ENCODE measurements around the gene NEBL.

Gene NEBL

GRCh38 chr10:20898866-20899535 lies 1.9 kb upstream of the NEBL start:
- no peak for DNase-seq

- DNase-seq = no peak
Observed at GRCh38 chr10:20893297-20893696, 3.8 kb downstream of the NEBL start.

GRCh38 chr10:20892796-20893195 lies 4.3 kb downstream of the NEBL start:
- no peak for DNase-seq

DNA sequence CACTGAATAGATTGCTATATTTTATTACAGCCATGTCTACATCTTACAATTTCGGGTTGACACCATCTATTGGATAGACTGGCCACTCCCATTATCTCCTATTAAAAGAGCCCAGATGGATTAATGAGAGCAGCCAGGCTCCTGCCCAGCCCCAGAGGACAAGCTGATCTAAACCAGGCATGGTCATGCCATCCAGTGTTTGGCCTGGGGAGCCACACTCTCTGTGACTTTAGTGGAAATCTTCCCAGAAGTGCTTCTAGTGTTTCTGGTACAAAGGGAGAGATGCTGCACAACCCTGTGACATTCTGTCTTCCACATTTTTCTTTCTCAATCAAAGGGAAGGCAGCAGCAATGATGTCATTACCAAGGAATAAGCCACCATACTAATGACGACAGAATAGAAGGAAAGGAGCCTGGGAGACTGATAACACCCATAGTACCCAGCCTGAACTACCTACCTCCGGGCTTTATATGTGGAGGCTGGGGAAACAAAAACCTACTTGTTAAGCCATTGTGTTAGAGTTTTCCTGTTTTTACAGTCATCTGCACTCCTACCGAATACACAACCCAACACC lies 5.0 kb downstream of the NEBL start:
- no peak for DNase-seq

GRCh38 chr10:20891338-20891714 lies 5.8 kb downstream of the NEBL start:
- no peak for DNase-seq

DNA sequence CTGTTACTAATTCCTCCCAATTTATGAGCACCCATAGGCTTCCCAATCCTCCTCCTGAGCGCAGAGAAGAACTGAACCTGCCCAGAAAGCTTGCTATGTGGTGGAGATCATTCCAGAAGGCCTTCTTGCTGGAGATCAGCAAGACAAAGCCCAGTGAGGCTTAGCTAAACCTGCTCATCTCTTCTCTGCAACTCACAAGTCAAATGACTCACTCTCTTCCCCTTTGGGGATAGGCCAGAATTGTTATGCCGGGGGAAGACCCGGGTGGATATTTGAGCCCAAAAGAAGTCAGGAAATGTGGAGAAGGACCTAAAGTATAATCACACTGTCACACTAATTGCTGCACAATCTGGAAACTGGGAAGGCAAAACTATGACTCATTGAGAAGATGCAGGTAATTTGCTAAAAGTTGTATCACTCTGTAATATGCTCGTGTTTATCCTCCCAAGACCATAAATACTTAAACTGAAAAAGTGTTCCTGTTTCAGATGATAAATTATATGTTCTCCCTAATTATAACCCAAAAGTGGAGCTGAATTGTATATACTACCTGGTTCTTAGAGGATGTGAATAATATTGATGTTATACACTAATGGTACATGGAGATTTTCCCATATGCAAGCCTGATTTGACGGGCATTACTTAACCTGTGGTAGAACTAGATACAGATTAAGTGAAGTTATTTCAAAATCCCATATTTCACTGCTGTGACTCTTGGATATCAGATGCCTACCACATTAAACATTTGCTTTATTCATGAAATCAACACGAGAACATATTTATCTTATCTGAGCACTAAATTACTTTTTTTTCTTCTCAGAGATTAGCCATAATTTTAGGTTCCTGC lies 6.4 kb downstream of the NEBL start:
- no peak for DNase-seq

- no peak for DNase-seq
Observed at GRCh38 chr10:20890009-20890408, 7.1 kb downstream of the NEBL start.

DNA sequence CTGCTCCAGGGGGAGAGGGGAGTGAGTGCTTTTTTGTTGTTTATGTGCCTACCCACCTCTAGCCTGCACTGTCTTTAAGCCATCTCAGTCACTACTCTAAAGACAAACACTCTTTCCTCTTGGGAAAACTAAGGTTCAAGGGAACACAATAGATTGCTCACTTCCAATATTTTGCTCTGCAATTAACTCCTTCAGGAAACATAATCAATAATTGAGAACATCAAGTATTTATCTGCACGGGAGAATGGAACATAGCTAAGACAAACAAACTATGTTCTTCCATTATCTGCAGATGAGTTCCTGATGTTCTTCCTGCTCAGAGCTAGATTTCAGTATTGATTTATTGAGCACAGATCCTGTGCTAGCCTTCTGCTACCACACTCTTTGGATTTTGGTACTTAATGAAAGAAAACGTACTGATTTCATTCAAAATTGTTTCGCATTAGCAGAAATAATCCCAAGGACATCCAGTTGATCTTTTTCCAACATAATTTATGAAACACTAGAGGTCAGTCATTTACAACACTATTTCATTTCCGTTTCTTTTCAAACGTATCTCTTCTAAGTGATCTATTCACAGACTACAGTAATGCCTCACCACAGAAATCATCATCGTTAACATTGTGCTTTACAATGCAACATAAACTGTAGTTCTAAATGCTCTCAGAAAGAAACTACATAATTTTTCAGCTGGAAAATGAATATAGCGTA lies 8.3 kb downstream of the NEBL start:
- no peak for DNase-seq

- no peak for DNase-seq
Observed at GRCh38 chr10:20887706-20888555, 9.2 kb downstream of the NEBL start.

- DNase-seq = no peak
Observed at GRCh38 chr10:20885678-20886077, 11.4 kb downstream of the NEBL start.

GRCh38 chr10:20883552-20883951 lies 13.6 kb downstream of the NEBL start:
- DNase-seq = no peak

GRCh38 chr10:20882091-20882490 lies 15.0 kb downstream of the NEBL start:
- DNase-seq = no peak

GRCh38 chr10:20879136-20879535 lies 18.0 kb downstream of the NEBL start:
- no peak for DNase-seq

DNA sequence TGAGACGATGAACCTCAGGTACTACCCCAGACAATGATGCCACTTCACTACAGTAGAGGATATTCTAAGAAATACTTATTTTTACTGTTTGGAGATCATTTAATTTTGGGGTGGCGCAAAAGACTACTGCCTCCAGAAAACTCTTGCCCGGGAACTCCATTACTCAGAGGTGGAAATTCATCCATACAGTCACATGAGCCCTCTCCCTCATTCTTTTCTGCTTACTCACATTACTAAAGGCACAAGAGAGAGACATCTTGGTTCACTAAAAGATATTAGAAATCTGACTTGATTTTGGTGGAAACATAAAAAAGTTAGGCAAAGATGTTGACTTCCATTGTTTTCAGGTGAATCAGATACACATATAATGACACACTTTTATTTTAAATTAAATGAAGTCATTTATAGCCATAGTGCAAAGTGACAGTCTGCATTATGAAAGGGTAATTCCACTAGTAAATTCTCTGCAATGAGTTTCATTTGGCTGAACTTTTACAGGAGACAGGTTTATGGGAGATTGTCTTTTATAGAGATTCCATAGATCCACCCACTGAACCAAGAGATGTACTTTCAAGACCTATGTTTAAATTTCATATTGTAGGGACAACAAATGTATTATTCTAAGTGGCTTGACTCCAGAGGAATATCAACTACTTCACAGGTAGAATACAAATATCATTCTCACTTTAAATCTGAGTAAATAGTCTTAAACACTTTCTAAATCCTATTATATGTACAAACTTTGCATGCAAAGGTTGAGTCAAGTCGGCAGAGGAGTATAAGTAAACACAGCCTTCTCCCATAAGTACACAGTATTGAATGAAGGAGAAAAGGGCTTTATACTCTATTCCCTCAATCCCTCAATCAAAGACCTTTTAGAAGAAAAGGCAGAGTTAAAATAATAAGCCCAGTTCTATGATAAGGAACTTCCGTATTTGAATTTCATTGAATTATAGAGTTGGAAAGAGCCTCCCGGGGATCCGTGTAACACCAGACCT lies 18.8 kb downstream of the NEBL start:
- no peak for DNase-seq

DNA sequence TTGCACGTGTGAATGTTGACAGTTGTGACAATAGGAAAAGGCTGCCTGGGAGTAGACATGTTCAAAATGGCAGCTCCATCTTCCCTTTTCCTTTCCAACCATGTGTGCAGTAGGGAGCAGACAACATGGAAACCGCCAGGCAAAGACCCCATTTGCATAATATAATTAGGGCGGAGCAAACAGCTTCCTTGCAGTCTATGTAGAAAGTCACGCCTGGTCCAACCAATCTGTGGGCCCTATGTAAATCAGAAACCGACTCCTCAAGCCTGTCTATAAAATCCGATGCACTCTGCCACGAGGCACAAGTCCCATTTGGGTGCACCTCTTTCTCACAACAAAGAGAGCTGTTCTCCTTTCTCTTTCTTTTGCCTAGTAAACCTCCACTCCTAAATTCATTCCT lies 19.6 kb downstream of the NEBL start:
- no peak for DNase-seq

- no peak for DNase-seq
Observed at GRCh38 chr10:20874261-20874660, 22.9 kb downstream of the NEBL start.

GRCh38 chr10:20871970-20872369 lies 25.1 kb downstream of the NEBL start:
- no peak for DNase-seq

DNA sequence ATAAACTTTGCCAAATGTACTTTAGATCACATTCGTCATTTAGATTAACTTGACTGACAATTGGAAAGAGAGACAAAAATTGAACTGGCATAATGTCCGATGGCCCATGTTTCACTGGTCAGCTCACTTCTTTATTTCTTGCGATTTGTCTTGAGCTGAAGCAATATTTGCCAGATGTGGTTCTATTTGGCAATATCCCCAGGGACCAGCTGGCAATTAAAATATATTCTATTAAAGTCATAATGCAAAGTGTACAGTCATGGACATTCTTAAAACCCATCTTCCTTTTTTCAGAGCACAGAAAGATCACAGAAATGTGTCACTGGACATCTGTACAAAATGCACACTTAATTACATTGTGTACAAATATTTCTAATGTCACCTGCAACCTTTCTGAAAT lies 26.3 kb downstream of the NEBL start:
- no peak for DNase-seq

DNA sequence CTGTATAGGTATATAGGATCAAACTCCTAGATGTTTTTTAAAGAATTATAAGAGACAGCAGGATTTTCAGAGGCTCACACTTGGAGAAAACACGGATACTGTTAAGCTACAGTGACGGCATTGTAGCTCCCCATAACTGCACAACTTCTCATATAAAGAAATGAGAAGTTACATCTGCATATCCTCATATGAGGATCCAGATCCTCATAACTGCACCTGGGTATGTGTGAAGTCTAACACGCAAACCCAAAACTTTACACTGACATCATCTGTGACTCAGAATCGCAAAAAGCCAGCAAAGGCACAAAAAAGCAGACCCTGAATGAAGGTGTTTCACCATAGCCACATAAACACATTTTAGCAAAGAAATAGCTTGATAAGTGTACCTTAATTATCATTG lies 34.1 kb downstream of the NEBL start:
- no peak for DNase-seq

DNA sequence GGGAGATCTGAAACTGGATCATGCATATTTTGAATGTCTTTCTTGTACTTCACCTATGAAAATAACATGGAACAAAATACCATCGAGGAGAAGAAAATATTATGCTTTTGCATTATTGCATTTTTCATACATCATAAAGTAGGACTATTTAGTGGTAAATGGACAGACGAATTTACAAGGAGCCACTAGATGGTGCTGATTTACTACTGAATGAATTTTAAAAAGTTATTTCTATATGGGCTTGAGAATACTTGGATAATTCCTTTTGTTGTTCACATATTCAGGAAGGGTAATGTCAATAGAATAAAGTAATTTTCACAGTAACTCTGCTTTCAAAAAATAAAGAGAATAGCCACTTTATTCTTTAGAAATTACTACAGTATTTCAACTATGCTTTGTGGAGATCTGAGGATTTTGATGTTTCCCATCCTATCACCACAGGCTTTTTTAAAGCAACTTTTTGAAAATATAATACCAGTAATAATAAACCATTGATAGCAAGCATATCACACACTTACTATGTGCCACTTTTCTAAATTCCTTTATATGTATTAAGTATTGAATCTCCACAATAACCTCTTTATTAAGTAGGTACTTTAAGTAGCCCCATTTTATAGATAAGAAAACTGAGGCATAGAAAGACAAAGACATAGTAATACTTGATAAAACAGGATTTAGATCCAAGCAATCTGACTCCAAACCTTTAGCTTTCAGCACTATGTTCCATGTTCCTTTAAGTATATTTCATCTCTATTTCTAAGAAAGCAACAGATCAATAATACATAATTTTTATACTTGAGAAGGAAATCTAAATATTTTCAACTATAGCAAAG lies 38.6 kb downstream of the NEBL start:
- peak in 1 of 2 donors; percentile 1 for DNase-seq
